Activated T-cell treated with anti-CD3 and anti-CD28 coated beads, Interleukin-2, amount 50 U/mL, for 72 hours (primary cell): ENCODE measurements around the gene TRIM64. TPM values are rescaled to one million over a fixed set of nuclear protein-coding genes. Genes with fewer than 3 reads are reported as not detected.
"Not testable (repeated sequence)": the region's sequence is repeated elsewhere in the genome, so short reads cannot be mapped to it uniquely, and the experiment has no call there.

Experiments
- ATAC-seq, 2 donors: fragments of 150-1000 bp; cut with Tn5 transposase; replicated peaks in 1 of 2; 2 replicates each; pipeline ENCODE4 v1.10.0; 2021; ENCODE audit warnings: moderate library complexity in 2 of 2, mild to moderate bottlenecking in 1 of 2
- DNase-seq, 2 donors: peaks; one replicate each; pipeline ENCODE4 v3.0.0; 2021 to 2022; ENCODE audit warnings: mixed read lengths in 1 of 2
- H3K27ac Mint-ChIP-seq: one replicate; pipeline ENCODE4 v1.8.0; 2022; ENCODE audit warnings: mild to moderate bottlenecking, moderate library complexity, mixed read lengths
- H3K27me3 Mint-ChIP-seq: one replicate; pipeline ENCODE4 v1.8.0; 2022; ENCODE audit warnings: low read depth, mixed read lengths
- H3K36me3 Mint-ChIP-seq, 2 donors: one replicate each; pipeline ENCODE4 v1.8.0; 2022; ENCODE audit warnings: mixed read lengths in 2 of 2, mild to moderate bottlenecking in 1 of 2; ENCODE audit not compliant: insufficient read depth in 2 of 2
- H3K4me1 Mint-ChIP-seq: one replicate; pipeline ENCODE4 v1.8.0; 2022; ENCODE audit warnings: low read depth, mixed read lengths
- H3K4me3 Mint-ChIP-seq, 2 donors: one replicate each; pipeline ENCODE4 v1.8.0; 2022; ENCODE audit warnings: mild to moderate bottlenecking in 2 of 2, mixed read lengths in 2 of 2, moderate library complexity in 2 of 2
- H3K9me3 Mint-ChIP-seq, 2 donors: one replicate each; pipeline ENCODE4 v1.8.0; 2022; ENCODE audit warnings: mixed read lengths in 2 of 2
- total RNA-seq, 2 donors: library from RNA; stranded (reverse); gene quantifications; one replicate each; pipeline ENCODE4 v1.2.3, GENCODE V29; 2022

The TRIM64 gene
- total RNA-seq: not detected

DNA sequence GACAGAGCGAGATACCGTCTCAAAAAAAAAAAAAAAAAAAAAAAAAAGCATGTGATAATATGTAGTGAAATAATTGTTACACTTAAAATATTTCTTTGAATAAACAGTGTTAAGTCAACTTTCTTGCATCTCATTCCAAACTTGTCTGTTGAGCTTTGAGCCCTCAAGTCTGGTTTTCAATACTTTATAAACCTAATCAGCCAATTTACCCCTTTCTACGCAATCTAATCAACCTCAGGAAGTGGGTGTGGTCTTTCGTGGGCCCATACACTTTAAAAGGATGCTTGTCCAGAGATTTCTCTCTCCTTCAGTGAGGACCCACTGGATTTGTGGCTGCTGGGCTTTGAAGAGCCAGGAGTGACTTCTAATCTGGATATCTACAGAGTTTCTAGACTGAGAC lies at the start of gene TRIM64:
TSS of gene TRIM64 (plus strand) at position 301 of the 400 bp plus-strand sequence. CDS start 2,467 bp downstream, outside the sequence.
- not testable (repeated sequence) for H3K4me3 Mint-ChIP-seq, H3K9me3 Mint-ChIP-seq, H3K36me3 Mint-ChIP-seq, H3K4me1 Mint-ChIP-seq, DNase-seq, ATAC-seq, H3K27ac Mint-ChIP-seq, H3K27me3 Mint-ChIP-seq

DNA sequence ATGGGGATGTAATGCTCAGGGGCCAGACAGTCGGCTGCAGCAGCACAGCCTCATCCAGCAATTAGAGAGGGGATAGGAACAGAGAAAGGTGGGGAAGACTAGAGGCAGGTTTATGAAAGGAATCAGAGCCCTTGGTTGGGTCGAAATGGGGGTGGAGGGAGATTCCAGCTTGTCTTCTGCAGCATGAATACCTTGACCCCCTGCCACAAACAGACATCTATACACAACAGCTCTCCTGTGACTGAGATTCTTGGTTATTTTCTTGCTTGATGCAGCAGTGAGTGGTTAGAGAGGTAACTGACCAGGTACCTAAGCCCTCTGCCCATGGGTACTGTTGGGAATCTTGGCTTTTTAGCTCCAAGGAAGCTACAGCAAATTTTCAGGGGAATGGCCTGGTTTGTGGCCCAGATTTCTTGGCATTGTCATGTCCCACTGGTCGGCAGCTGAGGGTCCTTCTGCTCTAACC lies 43.6 kb upstream of the TRIM64 start, which contains the start of gene TRIM49D1:
TSS of gene TRIM49D1 (minus strand) at position 51 of the 466 bp plus-strand sequence. CDS start 4,535 bp downstream, outside the sequence.
- H3K27ac Mint-ChIP-seq: no peak within 1 kb of the TSS
- ATAC-seq: no peak
- H3K9me3 Mint-ChIP-seq: no peaks in the 10 kb centered on the region
- no peak within 1 kb of the TSS for H3K4me3 Mint-ChIP-seq
- no peaks in the 10 kb centered on the region for H3K4me1 Mint-ChIP-seq
- no peaks in the 10 kb centered on the region for H3K27me3 Mint-ChIP-seq
- no peaks in the 10 kb centered on the region for H3K36me3 Mint-ChIP-seq
- DNase-seq: no peak

GRCh38 chr11:89923764-89924163 lies 42.1 kb upstream of the TRIM64 start, which contains the start of gene TRIM49D2:
Gene TRIM49D2, plus strand, starts transcription at chr11:89924064. Its CDS starts 2,698 bp downstream, at chr11:89926762.
- H3K4me3 Mint-ChIP-seq, H3K27me3 Mint-ChIP-seq, H3K9me3 Mint-ChIP-seq, H3K4me1 Mint-ChIP-seq, H3K27ac Mint-ChIP-seq, ATAC-seq, DNase-seq, H3K36me3 Mint-ChIP-seq: not testable (repeated sequence)

DNA sequence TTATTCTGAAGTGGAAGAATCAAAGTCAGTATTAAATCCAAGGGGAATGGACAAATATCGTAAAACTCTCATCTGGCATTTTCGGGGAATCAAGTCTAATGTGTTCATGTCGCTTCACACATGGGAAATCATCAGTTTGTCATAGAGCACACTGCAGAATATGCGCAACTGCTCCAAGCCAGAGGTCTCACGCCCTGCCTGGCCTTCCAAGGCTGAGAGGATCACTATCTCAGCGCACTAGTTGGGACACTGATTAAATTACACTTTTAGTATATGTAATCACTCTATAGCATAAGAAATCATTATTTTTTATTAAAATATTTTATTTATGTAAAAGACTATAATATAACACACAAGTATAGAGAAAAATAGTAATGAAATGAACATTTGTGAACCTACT lies 5.0 kb upstream of the TRIM64 start:
- DNase-seq, H3K9me3 Mint-ChIP-seq, H3K4me1 Mint-ChIP-seq, H3K36me3 Mint-ChIP-seq, ATAC-seq, H3K4me3 Mint-ChIP-seq, H3K27me3 Mint-ChIP-seq, H3K27ac Mint-ChIP-seq: not testable (repeated sequence)

Other genes starting within 250 kb of the TRIM64 start
- not detected for gene TRIM49, start 157.5 kb upstream of the TRIM64 start, total RNA-seq
- not detected for gene TRIM64B, start 87.5 kb upstream of the TRIM64 start, total RNA-seq
- gene TRIM49D1, start 43.8 kb upstream of the TRIM64 start, total RNA-seq: not detected
- gene TRIM49D2, start 42.0 kb upstream of the TRIM64 start, total RNA-seq: not detected
- not detected for gene TRIM49C, start 65.1 kb downstream of the TRIM64 start, total RNA-seq
- gene UBTFL1, start 119.9 kb downstream of the TRIM64 start, total RNA-seq: not detected
- not detected for gene NAALAD2, start 168.6 kb downstream of the TRIM64 start, total RNA-seq